Activated T-cell treated with anti-CD3 and anti-CD28 coated beads, Interleukin-2, amount 50 U/mL, for 24 hours (primary cell): ENCODE measurements around the gene MYO1E.
A peak's percentile ranks its signal among the peaks of the same experiment; 100 is the strongest.
"Not testable (repeated sequence)": the region's sequence is repeated elsewhere in the genome, so short reads cannot be mapped to it uniquely, and the experiment has no call there.

Experiments used
- DNase-seq: peaks from one replicate; pipeline ENCODE4 v3.0.0-alpha.2; 2020
- H3K27ac Mint-ChIP-seq: 2 replicates; pipeline ENCODE4 v1.8.0; 2020; ENCODE audit warnings: mild to moderate bottlenecking, mixed read lengths
- H3K27me3 Mint-ChIP-seq: 2 replicates; pipeline ENCODE4 v1.8.0; 2020; ENCODE audit warnings: mixed read lengths
- H3K36me3 Mint-ChIP-seq: 2 replicates; pipeline ENCODE4 v1.8.0; 2020; ENCODE audit warnings: low read depth, mixed read lengths
- H3K4me1 Mint-ChIP-seq: 2 replicates; pipeline ENCODE4 v1.8.0; 2020; ENCODE audit warnings: low read depth, mixed read lengths
- H3K4me3 Mint-ChIP-seq: 2 replicates; pipeline ENCODE4 v1.8.0; 2020; ENCODE audit warnings: mild to moderate bottlenecking, moderate library complexity, mixed read lengths
- H3K9me3 Mint-ChIP-seq: 2 replicates; pipeline ENCODE4 v1.8.0; 2020; ENCODE audit warnings: mixed read lengths

Gene MYO1E

DNA sequence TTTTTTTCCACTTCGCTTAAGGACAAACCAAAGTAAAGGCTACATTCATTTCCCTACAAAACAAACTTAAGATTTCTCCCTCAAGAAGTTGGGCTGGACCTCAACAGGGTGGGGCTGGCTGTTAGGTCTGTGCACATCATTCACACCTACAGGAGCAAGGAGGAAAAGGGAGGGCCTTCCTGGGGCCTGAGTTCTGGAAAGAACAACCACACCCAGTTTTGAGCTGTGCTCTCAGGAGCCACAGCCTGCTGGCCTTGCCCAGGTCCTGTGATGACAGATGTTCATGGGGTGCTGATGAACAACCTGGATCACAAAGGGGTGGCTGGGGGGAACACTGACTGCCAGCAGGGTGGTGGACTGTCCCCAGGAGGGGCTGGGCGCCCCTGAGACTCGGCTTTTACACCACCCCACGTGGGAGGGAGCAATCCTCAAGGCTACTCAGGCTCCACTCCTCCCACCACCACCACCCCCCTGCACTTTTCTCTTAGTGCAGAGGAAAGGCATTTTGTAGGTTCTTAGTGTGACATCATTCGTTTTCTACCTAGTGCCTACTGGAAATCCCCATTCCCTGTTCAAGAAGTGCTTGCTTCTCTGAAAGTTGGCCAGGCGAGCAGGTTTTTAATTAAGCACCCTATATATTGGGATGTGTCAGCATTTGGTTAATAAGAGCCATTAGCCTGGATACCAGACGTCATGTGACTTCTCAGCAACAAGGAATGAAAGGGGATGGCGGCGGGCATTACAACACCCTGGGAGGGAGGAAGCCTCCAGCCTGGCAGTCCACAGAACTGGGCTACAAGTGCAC is 232.0 kb downstream of the MYO1E start:
- no peak overlapping the region for H3K27ac Mint-ChIP-seq
- H3K4me3 Mint-ChIP-seq, result no peak overlapping the region
- H3K9me3 Mint-ChIP-seq, result no peaks in the 10 kb centered on the region
- H3K27me3 Mint-ChIP-seq, result no peaks in the 10 kb centered on the region
- H3K36me3 Mint-ChIP-seq, result no peaks in the 10 kb centered on the region
- no peak for DNase-seq
- H3K4me1 Mint-ChIP-seq, result peaks cover 17% of the 10 kb centered on the region

DNA sequence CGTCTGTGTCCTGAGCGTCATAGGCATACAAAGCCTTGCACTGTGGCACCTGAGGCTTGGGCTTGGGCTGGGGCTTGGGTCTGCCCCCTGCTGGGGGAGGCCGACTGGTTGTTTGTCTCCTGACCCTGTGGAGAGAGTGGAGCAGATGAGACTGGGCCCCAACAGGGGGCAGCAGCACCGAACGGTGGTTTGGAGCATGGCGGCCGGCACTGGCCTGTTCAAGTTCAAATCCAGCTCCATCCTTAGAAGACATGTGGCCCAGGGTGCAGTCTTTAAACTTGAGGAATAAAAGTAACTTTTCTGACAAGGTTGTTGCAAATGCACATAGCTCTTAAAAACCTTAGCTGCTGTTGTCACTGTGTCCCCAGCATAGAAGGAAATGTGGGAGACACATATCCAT is 234.4 kb downstream of the MYO1E start:
- no peak overlapping the region for H3K27ac Mint-ChIP-seq
- H3K27me3 Mint-ChIP-seq, result no peaks in the 10 kb centered on the region
- peak; percentile 65 for DNase-seq
- H3K4me1 Mint-ChIP-seq, result peaks cover 17% of the 10 kb centered on the region
- H3K9me3 Mint-ChIP-seq, result no peaks in the 10 kb centered on the region
- no peak overlapping the region for H3K4me3 Mint-ChIP-seq
- no peaks in the 10 kb centered on the region for H3K36me3 Mint-ChIP-seq

DNA sequence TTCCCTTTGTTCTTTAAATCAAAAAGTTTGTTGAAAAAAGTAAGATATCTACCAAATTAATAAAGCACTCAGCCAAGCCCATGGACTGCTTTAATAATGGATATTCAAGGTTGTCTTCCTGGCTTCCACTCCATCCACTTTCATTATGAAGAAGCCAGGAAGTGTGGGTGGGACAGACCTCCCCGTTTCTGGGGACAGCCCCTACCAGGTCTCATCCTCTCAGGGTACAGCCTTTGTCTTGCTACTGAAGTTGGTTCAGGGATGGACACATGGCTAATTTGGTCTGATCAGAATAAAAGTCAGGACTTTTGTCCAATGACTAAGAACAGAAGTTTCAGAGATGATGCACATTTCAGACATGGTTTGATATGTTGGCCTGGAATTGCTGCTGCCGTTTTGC is 235.1 kb downstream of the MYO1E start:
- Mint-ChIP-seq H3K4me1 (peaks cover 17% of the 10 kb centered on the region), H3K4me3 (no peak overlapping the region), H3K9me3 (no peaks in the 10 kb centered on the region), H3K27ac (peak overlapping the region; percentile 38), H3K36me3 (no peaks in the 10 kb centered on the region), H3K27me3 (no peaks in the 10 kb centered on the region)
- DNase-seq, result no peak

DNA sequence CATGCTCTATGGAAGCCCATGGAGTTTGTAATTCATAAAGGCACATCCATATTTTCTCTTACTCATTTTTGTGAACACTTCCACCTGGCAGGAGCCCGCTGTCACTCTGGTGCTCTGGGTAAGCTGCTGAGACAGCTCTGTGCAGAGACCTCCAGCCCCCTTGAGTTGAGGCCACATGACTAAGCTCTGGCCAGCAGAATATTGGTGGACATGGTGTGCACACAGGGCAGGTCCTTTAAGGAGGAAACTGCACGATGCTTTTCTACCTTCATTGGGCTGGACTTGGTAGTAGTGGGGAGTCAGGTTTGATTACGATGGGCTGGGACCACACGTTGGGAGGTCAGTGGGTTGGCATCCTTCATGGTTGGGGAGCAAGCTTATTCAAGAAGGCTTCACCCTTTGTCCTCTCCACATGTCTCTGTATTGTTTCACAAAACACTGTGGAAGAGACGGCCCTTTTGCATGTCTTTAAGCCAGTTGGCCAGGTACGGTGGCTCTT is 238.7 kb downstream of the MYO1E start:
- Mint-ChIP-seq H3K4me3 (no peak overlapping the region), H3K9me3 (peaks cover 11% of the 10 kb centered on the region), H3K27me3 (no peaks in the 10 kb centered on the region), H3K4me1 (peaks cover 17% of the 10 kb centered on the region), H3K36me3 (peaks cover 19% of the 10 kb centered on the region), H3K27ac (no peak overlapping the region)
- no peak for DNase-seq

DNA sequence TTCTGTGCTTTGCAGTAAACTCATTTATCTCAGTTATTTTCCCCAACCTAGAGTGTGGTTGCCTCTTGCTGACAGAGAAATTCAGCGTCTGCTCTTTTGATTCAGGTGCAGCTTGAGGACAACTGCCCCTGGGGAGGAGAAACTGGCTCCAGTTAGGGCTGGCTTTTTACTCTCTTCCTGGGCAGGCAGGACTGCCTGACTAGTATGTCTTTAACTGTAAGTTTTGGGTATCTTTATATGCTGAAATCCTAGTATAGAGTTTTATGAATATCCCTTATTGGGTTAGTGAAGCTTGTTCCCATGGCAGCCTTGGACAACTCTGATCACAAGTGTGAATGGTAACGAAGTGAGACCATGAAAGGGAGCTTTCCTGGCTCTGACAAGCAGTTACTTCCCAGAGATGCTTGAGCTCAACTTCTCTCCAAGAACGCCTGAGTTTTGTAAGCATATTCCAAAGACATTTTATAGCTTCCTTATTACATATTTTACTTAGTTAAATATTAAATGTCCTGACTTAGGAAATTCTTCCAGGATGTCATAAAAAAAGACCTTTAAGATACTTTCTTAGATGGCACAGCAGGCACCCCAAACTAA is 240.6 kb downstream of the MYO1E start:
- no peaks in the 10 kb centered on the region for H3K27me3 Mint-ChIP-seq
- H3K4me3 Mint-ChIP-seq, result no peak overlapping the region
- peaks cover 11% of the 10 kb centered on the region for H3K9me3 Mint-ChIP-seq
- no peak overlapping the region for H3K27ac Mint-ChIP-seq
- peaks cover 33% of the 10 kb centered on the region for H3K36me3 Mint-ChIP-seq
- peaks cover under 1% of the 10 kb centered on the region for H3K4me1 Mint-ChIP-seq
- DNase-seq, result no peak

DNA sequence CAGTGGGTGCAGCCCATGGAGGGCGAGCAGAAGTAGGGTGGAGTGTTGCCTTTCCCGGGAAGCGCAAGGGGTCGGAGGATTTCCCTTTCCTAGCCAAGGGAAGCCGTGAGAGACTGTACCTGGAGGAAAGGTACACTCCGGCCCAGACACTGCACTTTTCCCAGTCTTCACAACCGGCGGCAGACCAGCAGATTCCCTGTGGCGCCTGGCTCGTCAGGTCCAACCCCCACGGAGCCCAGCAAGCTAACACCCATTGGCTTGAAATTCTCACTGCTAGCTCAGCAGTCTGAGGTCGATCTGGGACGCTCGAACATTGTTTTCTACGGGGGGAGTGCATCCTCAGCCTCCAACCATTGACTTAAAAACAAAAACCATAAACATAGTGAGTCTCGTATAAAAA is 241.2 kb downstream of the MYO1E start:
- peaks cover 33% of the 10 kb centered on the region for H3K36me3 Mint-ChIP-seq
- DNase-seq, result no peak
- H3K27me3 Mint-ChIP-seq, result no peaks in the 10 kb centered on the region
- no peak overlapping the region for H3K27ac Mint-ChIP-seq
- H3K9me3 Mint-ChIP-seq, result peaks cover 11% of the 10 kb centered on the region
- H3K4me3 Mint-ChIP-seq, result no peak overlapping the region
- no peaks in the 10 kb centered on the region for H3K4me1 Mint-ChIP-seq

DNA sequence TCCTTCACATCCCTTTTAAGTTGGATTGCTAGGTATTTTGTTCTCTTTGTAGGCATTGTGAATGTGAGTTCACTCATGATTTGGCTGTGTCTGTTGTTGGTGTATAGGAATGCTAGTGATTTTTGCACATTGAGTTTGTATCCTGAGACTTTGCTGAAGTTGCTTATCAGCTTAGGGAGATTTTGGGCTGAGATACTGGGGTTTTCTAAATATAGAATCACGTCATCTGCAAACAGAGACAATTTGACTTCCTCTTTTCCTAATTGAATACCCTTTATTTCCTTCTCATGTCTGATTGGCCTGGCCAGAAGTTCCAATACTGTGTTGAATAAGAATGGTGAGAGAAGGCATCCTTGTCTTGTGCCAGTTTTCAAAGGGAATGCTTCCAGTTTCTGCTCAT is 245.4 kb downstream of the MYO1E start:
- not testable (repeated sequence) for DNase-seq, H3K4me3 Mint-ChIP-seq, H3K4me1 Mint-ChIP-seq, H3K27me3 Mint-ChIP-seq, H3K27ac Mint-ChIP-seq
- H3K9me3 Mint-ChIP-seq, result peaks cover 11% of the 10 kb centered on the region
- peaks cover 56% of the 10 kb centered on the region for H3K36me3 Mint-ChIP-seq

DNA sequence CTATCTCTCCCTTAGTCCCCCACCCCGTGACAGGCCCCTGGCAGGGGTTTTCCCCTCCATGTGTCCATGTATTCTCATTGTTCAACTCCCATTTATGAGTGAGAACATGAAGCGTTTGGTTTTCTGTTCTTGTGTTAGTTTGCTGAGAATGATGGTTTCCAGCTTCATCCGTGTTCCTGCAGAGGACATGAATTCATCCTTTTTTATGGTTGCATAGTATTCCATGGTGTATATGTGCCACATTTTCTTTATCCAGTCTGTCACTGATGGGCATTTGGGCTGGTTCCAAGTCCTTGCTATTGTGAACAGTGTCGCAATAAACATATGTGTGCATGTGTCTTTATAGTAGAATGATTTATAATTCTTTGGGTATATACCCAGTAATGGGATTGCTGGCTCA is 247.0 kb downstream of the MYO1E start:
- H3K36me3 Mint-ChIP-seq, result peaks cover 53% of the 10 kb centered on the region
- not testable (repeated sequence) for H3K4me3 Mint-ChIP-seq, H3K4me1 Mint-ChIP-seq, H3K27me3 Mint-ChIP-seq, H3K27ac Mint-ChIP-seq, DNase-seq
- H3K9me3 Mint-ChIP-seq, result peaks cover 11% of the 10 kb centered on the region

DNA sequence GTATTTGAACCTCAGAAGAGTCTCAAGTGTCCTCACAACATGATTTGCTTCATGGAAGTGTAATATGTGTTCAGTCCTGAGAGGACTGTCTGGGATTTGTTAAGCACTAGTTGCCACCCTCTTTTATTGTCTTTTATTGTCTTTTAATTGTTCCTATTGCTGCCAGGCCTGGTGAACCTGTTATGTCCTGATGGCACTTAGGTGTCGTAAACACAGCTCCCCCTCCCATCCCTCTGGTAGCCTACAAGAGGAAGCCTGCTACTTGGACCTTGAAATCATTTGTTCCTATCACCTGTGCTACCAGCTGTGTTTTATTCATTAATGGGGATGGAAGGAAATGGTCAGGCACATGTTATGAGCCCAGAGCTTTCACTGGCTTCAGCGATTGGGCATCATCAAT is 248.4 kb downstream of the MYO1E start:
- Mint-ChIP-seq H3K27ac (no peak overlapping the region), H3K36me3 (peaks cover 45% of the 10 kb centered on the region), H3K9me3 (peaks cover under 1% of the 10 kb centered on the region), H3K4me3 (no peak overlapping the region), H3K27me3 (no peaks in the 10 kb centered on the region), H3K4me1 (no peaks in the 10 kb centered on the region)
- DNase-seq, result no peak

DNA sequence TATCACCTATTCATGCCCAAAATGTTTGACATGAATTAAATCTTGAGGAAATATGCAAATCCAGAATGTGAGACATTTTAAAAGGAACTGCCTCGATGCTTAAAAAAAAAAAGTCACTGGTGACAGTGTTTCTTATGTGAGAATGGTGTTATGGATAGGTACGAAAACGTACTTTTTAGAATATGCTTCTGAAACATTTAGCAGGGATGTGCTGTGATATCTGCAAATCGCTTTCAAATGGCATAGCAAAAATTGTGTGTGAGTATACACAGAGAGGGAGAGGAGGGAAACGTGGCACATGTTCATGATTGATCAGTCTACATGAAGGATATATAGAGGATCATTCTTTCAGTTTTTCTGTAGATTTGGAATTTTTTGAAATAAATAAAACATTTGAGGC is 251.7 kb downstream of the MYO1E start:
- Mint-ChIP-seq H3K4me1 (no peaks in the 10 kb centered on the region), H3K36me3 (peaks cover 52% of the 10 kb centered on the region), H3K9me3 (no peaks in the 10 kb centered on the region), H3K27me3 (no peaks in the 10 kb centered on the region), H3K27ac (no peak overlapping the region), H3K4me3 (no peak overlapping the region)
- DNase-seq, result no peak

DNA sequence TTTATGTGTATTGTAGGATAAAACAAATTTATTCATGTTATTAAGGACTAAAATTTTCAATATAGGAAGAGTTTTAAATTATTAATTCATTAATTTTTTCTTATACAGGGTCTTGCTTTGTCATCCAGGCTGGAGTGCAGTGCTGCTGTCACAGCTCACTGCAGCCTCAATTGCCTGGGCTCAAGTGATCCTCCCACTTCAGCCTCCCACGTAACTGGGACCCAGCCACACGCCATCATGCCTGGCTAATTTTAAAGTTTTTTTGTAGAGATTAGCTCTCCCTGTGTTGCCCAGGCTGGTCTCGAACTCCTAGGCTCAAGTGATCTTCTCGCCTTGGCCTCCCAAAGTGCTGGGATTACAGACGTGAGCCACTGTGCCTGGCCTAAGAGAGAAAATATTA is 253.0 kb downstream of the MYO1E start:
- Mint-ChIP-seq H3K4me1 (no peaks in the 10 kb centered on the region), H3K36me3 (peaks cover 52% of the 10 kb centered on the region)

DNA sequence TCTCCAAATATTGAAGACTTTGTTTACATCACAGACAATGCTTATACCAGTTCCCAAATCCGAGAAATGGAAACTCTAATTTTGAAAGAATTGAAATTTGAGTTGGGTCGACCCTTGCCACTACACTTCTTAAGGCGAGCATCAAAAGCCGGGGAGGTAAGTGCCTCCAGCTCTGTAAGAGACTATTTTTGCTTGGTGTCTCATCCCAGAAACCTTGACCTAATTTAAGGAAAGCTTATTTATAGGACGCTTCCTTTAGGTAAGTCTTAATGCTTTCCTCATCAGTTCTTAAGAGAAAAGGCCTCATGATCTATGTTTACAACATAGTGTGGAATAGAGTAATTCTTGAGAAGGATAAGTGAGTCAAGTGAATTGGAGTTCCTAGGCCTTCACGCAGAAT is 255.9 kb downstream of the MYO1E start:
- peaks cover 54% of the 10 kb centered on the region for H3K36me3 Mint-ChIP-seq
- no peaks in the 10 kb centered on the region for H3K4me1 Mint-ChIP-seq
- H3K4me3 Mint-ChIP-seq, result no peak overlapping the region
- no peak for DNase-seq
- H3K27ac Mint-ChIP-seq, result no peak overlapping the region
- H3K27me3 Mint-ChIP-seq, result no peaks in the 10 kb centered on the region
- H3K9me3 Mint-ChIP-seq, result no peaks in the 10 kb centered on the region

More for the DNA sequence above, 253.0 kb downstream of the MYO1E start:
- Mint-ChIP-seq H3K27me3 (no peaks in the 10 kb centered on the region), H3K27ac (no peak overlapping the region), H3K4me3 (no peak overlapping the region), H3K9me3 (no peaks in the 10 kb centered on the region)
- DNase-seq, result no peak

DNA sequence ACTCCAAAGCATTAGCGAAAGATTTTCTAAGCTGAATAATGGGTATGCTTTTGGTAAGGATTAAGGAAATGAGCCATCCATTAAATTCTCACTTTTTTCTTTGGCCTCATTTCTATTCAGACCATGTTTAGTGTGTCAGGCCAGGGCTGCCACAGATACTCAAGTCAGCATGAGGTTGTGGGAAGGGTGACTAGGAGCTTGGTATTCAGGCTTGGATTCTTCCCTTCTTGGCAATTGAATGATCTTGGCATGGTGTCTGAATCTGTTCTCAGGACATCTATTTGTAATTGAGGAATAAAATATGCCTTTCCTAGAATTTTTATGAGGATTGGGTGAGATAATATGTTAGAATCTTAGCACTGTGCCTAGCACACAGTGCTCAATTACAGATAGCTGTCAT is 256.5 kb downstream of the MYO1E start:
- no peaks in the 10 kb centered on the region for H3K27me3 Mint-ChIP-seq
- H3K4me1 Mint-ChIP-seq, result no peaks in the 10 kb centered on the region
- H3K4me3 Mint-ChIP-seq, result no peak overlapping the region
- no peak for DNase-seq
- no peak overlapping the region for H3K27ac Mint-ChIP-seq
- H3K36me3 Mint-ChIP-seq, result peaks cover 54% of the 10 kb centered on the region
- H3K9me3 Mint-ChIP-seq, result no peaks in the 10 kb centered on the region

DNA sequence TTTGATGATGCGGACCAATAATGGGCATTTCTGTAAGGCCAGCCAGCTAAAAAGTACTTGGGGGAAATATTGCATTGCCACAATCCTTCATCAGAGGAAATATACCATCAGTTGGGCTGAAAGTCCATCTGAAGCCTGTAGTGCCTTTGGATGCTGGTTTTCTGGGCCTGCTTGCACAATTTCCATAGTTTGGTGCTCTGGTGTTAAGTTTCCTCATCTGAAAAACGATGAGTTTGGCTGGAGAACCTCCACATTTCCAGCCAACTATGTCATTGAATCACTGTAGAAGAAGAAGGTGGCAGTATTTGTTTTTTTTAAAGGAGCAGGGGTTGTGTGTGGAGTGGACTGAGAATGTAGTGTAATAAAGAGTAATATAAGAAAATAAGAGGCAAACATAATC is 257.6 kb downstream of the MYO1E start:
- Mint-ChIP-seq H3K27me3 (no peaks in the 10 kb centered on the region), H3K36me3 (peaks cover 56% of the 10 kb centered on the region), H3K4me3 (no peak overlapping the region), H3K4me1 (no peaks in the 10 kb centered on the region), H3K27ac (no peak overlapping the region), H3K9me3 (no peaks in the 10 kb centered on the region)
- DNase-seq, result no peak

DNA sequence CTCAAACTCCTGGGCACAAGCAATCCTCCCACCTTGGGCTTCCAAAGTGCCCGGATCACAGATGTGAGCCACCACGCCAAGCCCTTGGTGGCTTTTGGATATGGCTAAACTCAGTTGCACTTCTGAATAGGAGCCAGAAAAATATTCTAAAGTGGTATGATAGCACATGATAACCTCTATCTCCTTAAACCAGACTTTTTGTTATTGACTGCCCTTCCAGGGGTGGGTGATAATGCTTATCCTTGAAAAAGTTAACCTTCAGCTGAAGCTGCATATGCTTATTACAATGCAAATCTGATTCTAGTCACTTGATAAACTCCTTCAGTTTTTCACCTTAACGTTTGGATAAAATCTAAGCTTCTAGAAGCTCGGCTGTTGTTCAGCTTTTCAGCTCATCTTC is 261.4 kb downstream of the MYO1E start:
- no peak overlapping the region for H3K4me3 Mint-ChIP-seq
- no peaks in the 10 kb centered on the region for H3K4me1 Mint-ChIP-seq
- no peaks in the 10 kb centered on the region for H3K9me3 Mint-ChIP-seq
- H3K27me3 Mint-ChIP-seq, result no peaks in the 10 kb centered on the region
- no peak for DNase-seq
- H3K36me3 Mint-ChIP-seq, result peaks cover 45% of the 10 kb centered on the region
- no peak overlapping the region for H3K27ac Mint-ChIP-seq
